ENCODE measurements around the gene DNAJB6.

Gene DNAJB6

DNA sequence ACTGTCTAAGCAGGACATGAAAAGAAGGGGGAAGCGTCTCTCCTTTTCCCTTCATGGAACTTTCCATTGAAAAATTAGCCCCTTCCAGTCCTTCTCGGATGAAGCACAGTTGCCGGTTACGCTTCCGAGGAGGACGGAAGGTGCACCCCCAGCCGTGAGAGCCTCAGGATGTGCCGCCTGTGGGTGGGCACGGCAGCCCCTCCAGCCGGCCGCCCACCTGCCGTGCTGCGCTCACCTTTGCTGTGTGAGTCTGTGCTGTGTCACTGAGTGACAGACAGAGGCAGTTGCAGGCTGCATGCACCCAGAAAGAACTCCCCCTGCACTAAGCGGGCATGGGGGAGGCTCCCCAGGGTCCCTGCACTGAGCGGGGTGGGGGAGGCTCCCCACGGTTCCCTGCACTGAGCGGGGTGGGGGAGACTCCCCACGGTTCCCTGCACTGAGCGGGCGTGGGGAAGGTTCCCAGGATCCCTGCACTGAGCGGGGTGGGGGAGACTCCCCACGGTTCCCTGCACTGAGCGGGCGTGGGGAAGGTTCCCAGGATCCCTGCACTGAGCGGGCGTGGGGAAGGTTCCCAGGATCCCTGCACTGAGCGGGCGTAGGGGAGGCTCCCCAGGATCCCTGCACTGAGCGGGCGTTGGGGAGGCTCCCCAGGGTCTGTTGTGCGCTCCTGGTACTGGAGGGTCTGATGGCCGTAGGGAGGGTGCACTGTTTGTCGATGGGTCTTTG is 74.2 kb downstream of the DNAJB6 start:
- H4K20me1 ChIP-seq, result peaks cover 51% of the 10 kb centered on the region
- peaks cover 28% of the 10 kb centered on the region for H3K4me1 ChIP-seq
- no peak overlapping the region for H3K4me3 ChIP-seq
- H3K27me3 ChIP-seq, result no peaks in the 10 kb centered on the region
- no peaks in the 10 kb centered on the region for H3K9me3 ChIP-seq
- H3K9ac ChIP-seq, result no peak overlapping the region
- no peak for TF ChIP-seq Cebpa-rat (IDR thresholded peaks at IDR 0.05)
- peaks cover 83% of the 10 kb centered on the region for H3K36me3 ChIP-seq
- no peak overlapping the region for H3K27ac ChIP-seq
- no peak overlapping the region for H3K4me2 ChIP-seq

DNA sequence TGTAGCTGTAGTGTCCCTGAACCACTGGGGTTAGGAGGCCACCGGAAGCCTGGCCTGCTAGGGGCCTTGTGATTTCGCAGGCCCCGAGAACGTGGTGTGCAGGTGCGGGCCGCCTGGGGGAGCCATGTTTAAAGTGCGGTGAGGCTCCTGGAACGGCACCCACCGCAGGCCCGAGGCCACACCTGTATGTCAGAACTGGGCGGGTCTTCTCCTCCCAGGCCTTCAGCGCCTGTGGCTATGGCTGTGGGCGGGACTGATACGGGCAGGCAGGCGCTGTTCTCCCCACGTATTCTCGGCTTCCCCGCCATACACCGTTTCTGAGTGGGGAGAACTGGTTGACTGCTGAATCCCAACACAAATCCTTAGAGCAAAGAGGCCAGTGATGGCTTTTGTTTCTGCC is 74.8 kb downstream of the DNAJB6 start:
- TF ChIP-seq Cebpa-rat (IDR thresholded peaks at IDR 0.05), result no peak
- Histone ChIP-seq H4K20me1 (peaks cover 45% of the 10 kb centered on the region), H3K4me1 (peaks cover 28% of the 10 kb centered on the region), H3K9ac (no peak overlapping the region), H3K27me3 (no peaks in the 10 kb centered on the region), H3K9me3 (no peaks in the 10 kb centered on the region), H3K4me2 (no peak overlapping the region), H3K36me3 (peaks cover 83% of the 10 kb centered on the region), H3K4me3 (no peak overlapping the region), H3K27ac (no peak overlapping the region)

DNA sequence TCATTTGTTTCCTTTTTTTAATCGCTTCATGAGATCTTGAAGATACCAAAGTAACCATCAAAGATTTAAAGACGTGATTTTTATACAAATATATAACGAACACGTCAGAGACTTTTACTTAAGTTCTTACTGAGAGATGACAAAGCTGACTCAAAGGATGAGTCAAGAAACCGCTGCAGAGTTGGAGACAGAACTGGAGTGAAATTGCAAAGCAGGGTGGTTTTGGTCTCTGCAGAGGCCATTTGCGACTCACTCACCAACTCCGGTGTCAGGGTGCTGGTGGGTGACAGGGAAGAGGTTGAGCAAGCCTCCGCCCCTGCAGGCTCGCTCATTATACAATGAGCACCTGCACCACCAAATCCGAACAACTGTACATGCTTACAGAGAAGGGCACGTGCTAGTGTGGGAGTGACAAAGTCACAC is 75.2 kb downstream of the DNAJB6 start:
- H3K9ac ChIP-seq, result no peak overlapping the region

GRCh38 chr7:157412491-157413180 is 75.8 kb downstream of the DNAJB6 start:
- no peak overlapping the region for H3K27ac ChIP-seq
- no peak for TF ChIP-seq Cebpa-rat (IDR thresholded peaks at IDR 0.05)
- no peak overlapping the region for H3K9ac ChIP-seq

More for the DNA sequence above, 75.2 kb downstream of the DNAJB6 start:
- H3K4me2 ChIP-seq, result no peak overlapping the region
- peaks cover 40% of the 10 kb centered on the region for H4K20me1 ChIP-seq
- H3K27me3 ChIP-seq, result no peaks in the 10 kb centered on the region
- TF ChIP-seq Cebpa-rat (IDR thresholded peaks at IDR 0.05), result no peak
- H3K27ac ChIP-seq, result no peak overlapping the region
- no peaks in the 10 kb centered on the region for H3K9me3 ChIP-seq
- H3K4me1 ChIP-seq, result peaks cover 27% of the 10 kb centered on the region
- H3K4me3 ChIP-seq, result no peak overlapping the region
- peaks cover 83% of the 10 kb centered on the region for H3K36me3 ChIP-seq

GRCh38 chr7:157413881-157414701 is 77.3 kb downstream of the DNAJB6 start:
- Histone ChIP-seq H3K4me1 (peaks cover 14% of the 10 kb centered on the region), H3K27me3 (no peaks in the 10 kb centered on the region), H3K27ac (no peak overlapping the region), H3K4me2 (0 out of 2 replicates have a peak overlapping the region, but pooled peaks have one; percentile 32), H3K9me3 (no peaks in the 10 kb centered on the region), H4K20me1 (peaks cover 21% of the 10 kb centered on the region; the same call in 1 of the 2 replicates), H3K36me3 (peaks cover 80% of the 10 kb centered on the region), H3K9ac (no peak overlapping the region), H3K4me3 (no peak overlapping the region)
- TF ChIP-seq Cebpa-rat (IDR thresholded peaks at IDR 0.05), result no peak

More at GRCh38 chr7:157412491-157413180, 75.8 kb downstream of the DNAJB6 start:
- peaks cover 34% of the 10 kb centered on the region for H4K20me1 ChIP-seq
- H3K4me3 ChIP-seq, result no peak overlapping the region
- no peak overlapping the region for H3K4me2 ChIP-seq
- no peaks in the 10 kb centered on the region for H3K27me3 ChIP-seq
- no peaks in the 10 kb centered on the region for H3K9me3 ChIP-seq
- peaks cover 83% of the 10 kb centered on the region for H3K36me3 ChIP-seq
- peaks cover 21% of the 10 kb centered on the region for H3K4me1 ChIP-seq

GRCh38 chr7:157414702-157415096 is 77.9 kb downstream of the DNAJB6 start:
- H3K9me3 ChIP-seq, result no peaks in the 10 kb centered on the region
- peaks cover 74% of the 10 kb centered on the region for H3K36me3 ChIP-seq
- H3K27ac ChIP-seq, result no peak overlapping the region
- H4K20me1 ChIP-seq, result peaks cover 16% of the 10 kb centered on the region; the same call in 1 of the 2 replicates
- no peak overlapping the region for H3K9ac ChIP-seq
- no peak overlapping the region for H3K4me3 ChIP-seq
- peaks cover 14% of the 10 kb centered on the region for H3K4me1 ChIP-seq
- H3K4me2 ChIP-seq, result no peak overlapping the region
- no peak for TF ChIP-seq Cebpa-rat (IDR thresholded peaks at IDR 0.05)
- no peaks in the 10 kb centered on the region for H3K27me3 ChIP-seq

DNA sequence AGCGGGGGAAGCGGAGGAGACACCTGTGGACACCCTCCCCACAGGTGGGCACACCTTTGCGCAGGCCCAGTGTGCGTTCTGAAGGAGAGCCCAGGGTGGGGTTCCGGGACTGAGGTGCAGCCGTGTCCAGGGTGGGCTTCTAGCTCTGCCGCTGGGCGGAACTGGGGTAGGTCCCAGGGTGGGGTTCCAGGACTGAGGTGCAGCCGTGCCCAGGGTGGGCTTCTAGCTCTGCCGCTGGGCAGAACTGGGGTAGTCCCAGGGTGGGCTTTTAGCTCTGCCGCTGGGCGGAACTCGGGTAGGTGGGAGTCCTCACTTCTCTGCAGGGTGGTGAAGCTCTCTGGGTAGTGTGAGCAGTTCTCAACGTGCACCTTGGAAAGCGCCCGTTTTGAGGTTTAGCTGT is 78.7 kb downstream of the DNAJB6 start:
- Histone ChIP-seq H4K20me1 (0 out of 2 replicates have a peak, but pooled peaks cover 13% of the 10 kb centered on the region), H3K4me2 (no peak overlapping the region), H3K4me1 (peaks cover 14% of the 10 kb centered on the region), H3K36me3 (peaks cover 66% of the 10 kb centered on the region), H3K4me3 (no peak overlapping the region), H3K27ac (no peak overlapping the region), H3K27me3 (no peaks in the 10 kb centered on the region), H3K9me3 (no peaks in the 10 kb centered on the region), H3K9ac (no peak overlapping the region)
- TF ChIP-seq Cebpa-rat (IDR thresholded peaks at IDR 0.05), result no peak

GRCh38 chr7:157416011-157416410 is 79.2 kb downstream of the DNAJB6 start:
- Histone ChIP-seq H3K4me3 (no peak overlapping the region), H3K9ac (no peak overlapping the region), H3K4me2 (no peak overlapping the region), H3K27ac (no peak overlapping the region), H3K27me3 (no peaks in the 10 kb centered on the region), H4K20me1 (0 out of 2 replicates have a peak, but pooled peaks cover 13% of the 10 kb centered on the region), H3K36me3 (peaks cover 61% of the 10 kb centered on the region), H3K4me1 (peaks cover 14% of the 10 kb centered on the region), H3K9me3 (no peaks in the 10 kb centered on the region)
- TF ChIP-seq Cebpa-rat (IDR thresholded peaks at IDR 0.05), result no peak

- Histone ChIP-seq H3K27ac (no peak overlapping the region), H3K9me3 (no peaks in the 10 kb centered on the region), H3K36me3 (peaks cover 55% of the 10 kb centered on the region), H3K4me1 (peaks cover 6% of the 10 kb centered on the region), H3K9ac (no peak overlapping the region), H3K4me2 (no peak overlapping the region), H3K4me3 (no peak overlapping the region), H4K20me1 (0 out of 2 replicates have a peak, but pooled peaks cover 7% of the 10 kb centered on the region), H3K27me3 (no peaks in the 10 kb centered on the region)
- TF ChIP-seq Cebpa-rat (IDR thresholded peaks at IDR 0.05), result no peak
Observed at GRCh38 chr7:157418204-157419034, 81.6 kb downstream of the DNAJB6 start.

Data from BLaER1 (cell line).